COR-L47 (cell line): ENCODE measurements around the gene NT5C3B.
A peak's percentile ranks its signal among the peaks of the same experiment; 100 is the strongest.
"Not testable (repeated sequence)": the region's sequence is repeated elsewhere in the genome, so short reads cannot be mapped to it uniquely, and the experiment has no call there.

Experiments
- DNase-seq: peaks from one replicate; lab custom pipeline; 2025; lab: John Stamatoyannopoulos, UW

The NT5C3B gene

GRCh38 chr17:41839448-41839847, 3.4 kb upstream of the NT5C3B start:
- not testable (repeated sequence) for DNase-seq

GRCh38 chr17:41837761-41838538, 1.9 kb upstream of the NT5C3B start, which contains the start of gene KLHL10:
Gene KLHL10, plus strand, starts transcription at chr17:41837825. Its CDS starts 108 bp downstream, at chr17:41837933.
- no peak for DNase-seq

- DNase-seq: no peak
Observed at GRCh38 chr17:41836550-41837196, 641 bp upstream of the NT5C3B start.

GRCh38 chr17:41835214-41835799, 725 bp downstream of the NT5C3B start:
- no peak for DNase-seq

GRCh38 chr17:41829961-41830360, 6.1 kb downstream of the NT5C3B start:
- DNase-seq: not testable (repeated sequence)

GRCh38 chr17:41825175-41825845, 10.7 kb downstream of the NT5C3B start:
- no peak for DNase-seq

GRCh38 chr17:41824086-41824485, 11.9 kb downstream of the NT5C3B start:
- DNase-seq: no peak

GRCh38 chr17:41823580-41823979, 12.5 kb downstream of the NT5C3B start:
- no peak for DNase-seq

GRCh38 chr17:41823141-41823524, 12.9 kb downstream of the NT5C3B start:
- no peak for DNase-seq

- DNase-seq: no peak
Observed at GRCh38 chr17:41822216-41823140, 13.6 kb downstream of the NT5C3B start.

- no peak for DNase-seq
Observed at GRCh38 chr17:41821776-41822175, 14.3 kb downstream of the NT5C3B start.

- DNase-seq: no peak
Observed at GRCh38 chr17:41818024-41818423, 18.0 kb downstream of the NT5C3B start.

- DNase-seq: no peak
Observed at GRCh38 chr17:41816637-41817320, 19.3 kb downstream of the NT5C3B start.

GRCh38 chr17:41814195-41814594, 21.8 kb downstream of the NT5C3B start:
- DNase-seq: no peak

- DNase-seq: no peak
Observed at GRCh38 chr17:41813699-41814124, 22.3 kb downstream of the NT5C3B start.

- no peak for DNase-seq
Observed at GRCh38 chr17:41813152-41813680, 22.8 kb downstream of the NT5C3B start.

- DNase-seq: peak; percentile 77
Observed at GRCh38 chr17:41812381-41813151, 23.5 kb downstream of the NT5C3B start, which contains the start of gene FKBP10. Gene FKBP10, plus strand, starts transcription at chr17:41813004. Its CDS starts 31 bp downstream, at chr17:41813035.

- DNase-seq: peak; percentile 71
Observed at GRCh38 chr17:41811549-41812380, 24.3 kb downstream of the NT5C3B start, which contains the start of gene P3H4. Gene P3H4, minus strand, starts transcription at chr17:41811949. Its CDS starts 34 bp downstream, at chr17:41811915.
